Embryonic facial prominence (tissue), 1 donor: ENCODE data around the gene CTNNA3.

Source experiments
- DNase-seq: peaks from one replicate; pipeline ENCODE4 v3.0.0-alpha.2; 2016; ENCODE audit errors: extremely low spot score

Gene CTNNA3

DNA sequence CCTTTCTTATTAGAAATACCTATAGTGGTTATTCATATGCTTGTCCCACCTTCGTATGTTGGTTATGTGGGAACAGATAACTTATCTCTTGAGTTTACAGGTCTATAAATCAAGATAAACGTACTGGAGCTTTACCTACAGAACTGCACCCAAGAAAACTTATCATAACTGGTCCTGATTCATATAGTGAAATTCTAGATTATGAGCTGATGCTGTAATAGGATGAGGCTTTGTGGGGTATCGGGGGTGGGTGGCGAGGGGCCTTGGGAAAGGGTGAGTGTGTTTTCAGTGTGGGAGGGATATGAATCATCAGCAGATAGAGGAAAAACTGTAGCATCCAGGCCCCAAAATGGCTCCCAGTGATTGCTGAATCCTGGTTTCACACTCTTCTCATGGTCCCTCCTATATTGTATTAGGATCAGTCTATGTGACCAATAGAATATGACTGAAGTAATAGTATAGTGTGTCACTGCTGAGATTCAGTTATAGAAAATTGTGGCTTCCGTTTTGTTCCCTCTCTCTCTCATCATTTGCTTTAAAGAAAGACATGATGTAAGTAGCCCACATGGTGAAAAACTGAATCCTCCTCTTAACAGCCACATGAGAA, 1476.9 kb downstream of the CTNNA3 start:
- no peak for DNase-seq

DNA sequence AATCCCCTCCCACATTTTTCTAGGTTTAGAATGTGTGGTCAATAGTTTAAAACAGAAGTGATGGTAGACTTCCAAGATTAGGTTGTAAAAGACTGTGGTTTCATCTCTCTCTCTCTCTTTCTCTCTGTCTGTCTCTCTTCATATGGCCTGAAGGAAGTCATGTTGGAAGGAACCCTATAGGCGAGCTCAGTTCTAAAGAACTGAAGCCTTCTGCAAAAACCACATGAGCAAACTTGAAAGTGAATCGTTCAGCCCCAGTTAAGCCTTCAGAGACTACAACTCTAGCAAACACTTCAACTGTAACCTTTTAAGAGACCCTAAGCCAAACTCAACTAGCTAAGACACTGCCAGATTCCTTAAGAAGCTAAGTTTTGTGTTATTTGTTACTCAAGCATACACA, 1477.7 kb downstream of the CTNNA3 start:
- DNase-seq, result no peak

DNA sequence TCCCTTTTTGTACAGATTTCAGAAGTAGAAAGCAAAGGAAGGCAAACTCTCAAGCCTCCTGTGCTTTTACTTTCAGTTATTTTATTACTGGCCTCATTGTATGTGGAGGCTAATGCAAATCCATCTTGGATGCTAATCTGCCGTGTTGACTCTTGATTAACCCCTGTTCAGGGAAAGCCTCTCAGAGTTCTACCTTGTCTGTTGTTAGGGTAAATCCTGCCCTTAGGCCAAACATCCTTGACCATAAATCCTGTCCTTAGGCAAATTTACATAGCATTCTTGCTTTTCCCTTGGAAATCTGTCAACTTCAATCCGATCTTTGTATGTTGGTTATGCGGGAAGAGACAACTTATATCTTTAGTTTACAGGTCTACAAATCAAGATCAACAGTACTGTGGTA, 1480.1 kb downstream of the CTNNA3 start:
- no peak for DNase-seq

GRCh38 chr10:66214721-66215404, 1481.1 kb downstream of the CTNNA3 start:
- no peak for DNase-seq

DNA sequence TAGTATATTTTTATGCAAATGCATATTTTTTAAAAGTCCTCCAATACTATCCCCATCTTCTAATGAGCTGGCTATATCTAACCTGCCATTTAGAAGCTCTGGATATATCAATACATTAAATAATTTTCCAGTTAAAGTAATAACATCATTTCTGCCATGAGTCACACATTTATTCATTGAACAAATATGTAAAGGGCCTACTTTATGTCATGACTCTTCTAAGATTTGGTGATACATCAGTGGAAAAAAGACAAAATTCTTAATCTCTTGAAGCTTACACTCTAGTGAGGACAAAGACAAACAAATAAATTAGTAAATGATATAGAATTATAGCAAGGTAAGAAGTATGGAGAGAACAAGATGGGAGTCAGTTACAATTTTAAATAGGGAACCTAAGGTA, 1487.0 kb downstream of the CTNNA3 start:
- DNase-seq, result no peak

GRCh38 chr10:66204838-66205237, 1491.2 kb downstream of the CTNNA3 start:
- no peak for DNase-seq

GRCh38 chr10:66202101-66202500, 1493.9 kb downstream of the CTNNA3 start:
- DNase-seq, result no peak

DNA sequence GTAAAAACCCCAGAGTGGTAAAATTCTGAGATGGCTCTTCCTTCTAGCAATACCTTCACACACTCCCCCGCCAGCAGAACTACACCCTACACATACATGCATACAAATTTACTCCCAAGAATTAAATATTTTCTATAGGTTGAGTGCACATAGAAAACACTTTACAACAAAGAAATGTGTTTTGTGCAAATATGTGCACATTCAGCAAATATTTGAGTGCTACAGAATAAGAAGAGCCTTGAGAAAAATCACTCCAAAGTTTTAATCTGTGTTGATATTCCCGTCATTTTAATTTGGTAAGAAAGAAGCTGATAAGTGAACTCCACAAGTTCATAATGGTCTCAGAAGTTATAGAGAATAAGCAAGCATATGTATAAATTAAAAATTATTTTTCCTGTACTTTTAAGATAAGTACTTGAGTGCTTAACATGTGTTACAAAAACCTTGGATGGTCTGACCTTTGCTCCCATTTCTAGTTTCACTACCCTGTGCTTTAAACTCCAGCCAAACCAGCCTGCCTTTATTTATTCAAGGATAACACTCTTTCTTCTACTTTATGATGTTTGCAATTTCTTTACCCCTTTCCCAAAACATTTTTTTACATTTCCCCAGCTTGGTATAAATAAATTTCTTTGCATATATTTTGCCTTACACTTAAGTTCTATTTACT, 1503.7 kb downstream of the CTNNA3 start:
- DNase-seq, result no peak

DNA sequence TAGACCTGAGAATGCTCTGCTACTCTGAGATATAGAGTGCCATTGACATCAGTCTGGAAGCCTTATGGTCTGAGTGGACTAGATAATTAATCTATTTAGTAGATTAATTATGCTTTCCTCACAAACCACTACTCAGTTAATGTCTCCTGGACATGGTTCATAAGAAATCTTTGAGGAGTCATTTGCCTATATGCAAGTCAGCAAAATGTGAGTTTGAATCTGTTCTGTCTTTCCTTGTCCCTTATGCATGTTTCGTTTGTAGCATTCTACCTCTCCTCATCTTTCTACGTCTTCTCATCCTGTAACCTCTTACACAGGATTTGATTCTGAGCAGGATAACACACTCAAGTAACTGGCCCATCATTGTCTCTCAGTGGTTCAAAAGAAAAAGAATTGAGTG, 1505.6 kb downstream of the CTNNA3 start:
- DNase-seq, result no peak

GRCh38 chr10:66189271-66189670, 1506.7 kb downstream of the CTNNA3 start:
- DNase-seq, result no peak

GRCh38 chr10:66187053-66187733, 1508.8 kb downstream of the CTNNA3 start:
- no peak for DNase-seq

DNA sequence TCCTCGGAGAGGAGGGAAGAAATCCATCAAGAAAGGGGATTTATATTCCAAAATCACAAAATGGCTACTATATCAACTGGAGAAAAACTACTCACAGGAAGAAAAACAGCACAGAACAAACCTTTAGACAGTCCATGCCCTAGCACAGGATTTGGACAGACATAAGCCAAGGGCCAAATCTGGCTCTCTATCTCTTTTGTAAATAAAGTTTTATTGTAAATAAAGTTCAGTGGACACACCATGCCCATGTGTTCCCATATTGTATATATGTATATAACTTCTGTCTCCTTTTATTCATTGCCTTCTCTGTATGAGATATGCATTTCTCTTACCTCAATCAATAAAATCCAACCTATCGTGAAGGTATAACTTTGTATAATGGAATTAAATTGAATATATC, 1513.0 kb downstream of the CTNNA3 start:
- no peak for DNase-seq

DNA sequence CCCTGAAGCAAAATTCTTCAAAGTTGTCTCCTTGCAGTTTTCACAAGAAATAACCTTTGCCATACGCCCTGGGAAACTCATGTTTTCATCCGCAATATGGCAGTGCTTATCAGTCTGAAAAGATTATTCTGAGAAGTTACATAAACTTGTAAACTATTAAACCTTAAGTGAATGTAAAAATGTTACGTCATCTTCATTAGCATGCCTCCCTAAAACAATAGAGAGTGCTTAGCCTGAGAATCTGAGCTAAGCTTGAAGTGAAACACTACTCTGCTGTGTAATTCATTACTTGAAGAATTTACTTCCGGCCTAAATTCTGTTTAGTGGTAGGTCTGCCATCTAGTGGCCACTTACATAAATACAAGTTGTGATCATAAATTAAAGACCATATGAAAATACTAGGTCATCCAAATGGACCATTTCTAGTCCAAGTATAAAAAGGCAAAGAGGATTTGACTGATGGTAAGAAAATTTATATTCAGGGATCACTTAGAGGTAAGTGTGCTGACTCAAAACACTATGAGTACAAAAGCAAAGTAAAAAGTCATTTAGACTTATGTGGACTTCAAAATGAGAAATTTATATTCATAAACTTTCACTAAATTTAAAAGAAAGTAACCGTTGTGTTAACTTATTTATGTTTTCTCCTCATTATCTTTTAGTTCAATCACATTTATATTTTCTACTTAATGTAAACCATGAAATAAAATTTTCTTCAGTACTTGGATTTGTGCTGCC, 1515.2 kb downstream of the CTNNA3 start:
- peak; percentile 56 for DNase-seq

DNA sequence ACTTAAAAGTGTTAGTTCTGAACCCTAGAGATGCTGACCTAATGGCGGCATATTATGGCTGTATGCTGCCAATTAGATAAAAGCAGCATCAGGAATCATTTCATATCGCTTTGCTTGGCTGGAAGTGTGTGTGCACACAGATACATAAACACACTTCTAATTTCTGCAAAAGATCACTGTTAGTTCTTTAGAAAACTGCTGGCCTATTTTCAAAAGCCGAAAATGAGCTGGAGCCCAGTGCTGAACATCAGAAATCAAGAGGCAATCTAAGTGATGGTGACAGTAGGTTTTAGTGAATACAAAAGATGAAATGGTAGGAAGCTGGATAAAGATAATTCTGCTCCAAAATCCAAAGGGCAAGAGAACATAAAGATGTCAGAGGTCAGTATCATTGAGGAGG, 1516.0 kb downstream of the CTNNA3 start:
- DNase-seq, result no peak

DNA sequence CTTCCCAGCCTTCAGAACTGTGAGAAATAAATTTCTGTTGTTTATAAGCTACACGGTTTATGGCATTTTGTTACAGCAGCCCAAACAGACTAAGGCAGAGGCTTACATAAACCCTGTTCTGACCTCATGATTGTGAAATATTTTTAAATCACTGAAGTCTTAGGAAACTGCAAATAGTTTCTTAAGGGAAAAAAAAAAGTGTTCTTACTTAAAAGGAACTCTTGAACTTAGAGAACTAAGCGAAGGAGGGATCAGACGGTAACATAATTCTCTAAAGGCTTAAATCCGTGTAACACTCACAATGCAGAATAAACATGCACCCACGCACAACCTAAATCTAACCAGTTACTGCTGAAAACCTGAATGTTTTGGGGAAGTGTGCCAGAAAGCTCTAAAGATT, 1519.2 kb downstream of the CTNNA3 start:
- DNase-seq, result no peak

DNA sequence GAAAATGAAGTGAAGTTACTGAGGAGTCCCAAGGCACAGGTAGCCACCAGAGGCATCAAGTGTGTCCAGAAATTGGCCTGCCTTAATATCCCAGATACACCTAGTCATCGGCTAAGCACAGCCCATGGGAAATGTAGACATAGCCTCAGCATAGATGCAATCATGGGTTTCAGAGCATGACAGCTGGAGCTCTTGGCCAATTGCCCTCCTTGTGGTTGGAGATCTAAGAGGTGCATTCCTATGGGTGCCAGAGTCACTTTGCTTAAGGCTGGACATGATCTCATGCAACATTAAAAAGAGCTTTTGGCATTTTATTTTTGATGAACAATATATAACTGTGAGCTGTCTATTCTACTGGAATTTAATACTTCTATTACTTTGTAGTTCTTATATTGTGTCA, 1528.2 kb downstream of the CTNNA3 start:
- no peak for DNase-seq

DNA sequence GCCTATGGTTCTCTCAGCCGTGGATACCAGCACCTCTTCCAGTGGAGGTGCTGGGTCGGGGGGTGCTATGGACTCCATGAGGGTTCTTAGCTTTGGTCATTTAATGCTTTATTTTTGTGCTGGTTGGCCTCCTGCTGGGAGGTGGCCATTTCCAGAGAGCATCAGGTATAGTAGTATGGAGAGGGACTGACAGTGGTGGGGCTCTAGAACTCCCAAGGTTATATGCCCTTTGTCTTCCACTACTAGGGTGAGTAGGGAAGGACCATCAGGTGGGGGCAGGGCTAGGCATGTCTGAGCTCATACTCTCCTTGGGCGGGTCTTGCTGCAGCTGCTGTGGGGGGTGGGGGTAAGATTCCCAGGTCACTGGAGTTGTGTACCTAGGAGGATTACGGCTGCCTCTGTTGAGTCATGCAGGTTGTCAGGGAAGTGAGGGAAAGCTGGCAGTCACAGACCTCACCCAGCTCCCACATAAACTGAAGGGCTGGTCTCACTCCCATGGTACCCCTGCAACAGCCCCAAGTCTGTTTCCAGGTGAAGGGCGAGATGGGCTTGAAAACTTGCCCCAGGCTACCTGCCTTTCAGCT, 1533.3 kb downstream of the CTNNA3 start:
- DNase-seq, result no peak

GRCh38 chr10:66151346-66151745, 1544.6 kb downstream of the CTNNA3 start:
- DNase-seq, result no peak

GRCh38 chr10:66148312-66148711, 1547.7 kb downstream of the CTNNA3 start:
- DNase-seq, result no peak

DNA sequence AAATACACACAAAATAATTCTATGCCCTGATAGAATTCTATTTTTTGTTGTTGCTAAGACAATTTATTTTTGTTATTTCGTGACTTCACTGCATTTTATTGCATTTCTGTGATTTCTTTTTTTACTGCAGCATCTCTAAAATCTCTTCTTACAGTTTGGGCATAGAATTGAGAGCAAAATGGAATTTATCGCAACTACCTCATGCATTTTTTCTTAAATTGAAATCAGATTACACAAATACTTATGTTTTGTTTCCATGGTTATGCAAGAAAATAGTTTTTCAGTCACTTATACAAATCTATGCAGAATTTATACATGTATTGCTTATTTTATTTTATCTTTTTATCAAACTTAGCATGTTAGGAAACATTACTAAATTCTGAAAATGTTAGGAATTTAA, 1552.0 kb downstream of the CTNNA3 start:
- peak; percentile 16 for DNase-seq

- DNase-seq, result no peak
Observed at GRCh38 chr10:66102756-66103155, 1593.2 kb downstream of the CTNNA3 start.
